GM12878 (cell line): ENCODE measurements around the gene PPARD. TPM values are rescaled to one million over a fixed set of nuclear protein-coding genes. Genes with fewer than 3 reads are reported as not detected.

Experiments used
- ATAC-seq: fragments of 200-7000 bp; cut with Tn5 transposase; 3 replicates; pipeline ENCODE4 v1.9.1; 2020; ENCODE audit warnings: mild to moderate bottlenecking, moderate library complexity
- BruUV-seq: library from RNA; stranded (reverse); fragments of 400-500 nt; replicated peaks from 2 replicates; lab custom pipeline; 2021; lab: Mats Ljungman, UMichigan
- CTCF ChIA-PET: fragments of 300-600 bp; sonication (Branson Sonifier 250); formaldehyde crosslinking; extraction: SDS; loops from one replicate; lab custom pipeline; 2021; ENCODE audit warnings: inconsistent platforms; lab: Yijun Ruan, JAX
- POLR2A ChIA-PET: fragments of 350-600 bp; formaldehyde crosslinking; extraction: SDS; loops from one replicate; lab custom pipeline; 2021; ENCODE audit warnings: inconsistent platforms; lab: Charles Lee
- RAD21 ChIA-PET: fragments of 300-600 bp; sonication (Branson Sonifier 250); formaldehyde crosslinking; loops from one replicate; lab custom pipeline; 2023; ENCODE audit warnings: antibody characterized with exemption; ENCODE audit not compliant: unreplicated experiment; lab: Charles Lee
- SMC1A ChIA-PET: fragments of 300-600 bp; sonication (Branson Sonifier 250); formaldehyde crosslinking; loops from one replicate; lab custom pipeline; 2023; ENCODE audit not compliant: unreplicated experiment, uncharacterized antibody; lab: Charles Lee
- DNase-seq: peaks from one replicate; pipeline ENCODE4 v3.0.0-alpha.2; 2011; ENCODE audit warnings: low read depth, low spot score
- FAIRE-seq: peaks from 3 replicates; lab custom pipeline; 2011; peaks lifted over from hg19 to GRCh38; lab: Jason Lieb, UNC
- H2AFZ ChIP-seq: 2 replicates; pipeline ENCODE4 v1.6.0; 2011; ENCODE audit warnings: low read depth, low read length, control low read depth; ENCODE audit not compliant: control insufficient read depth
- H3K27ac ChIP-seq: 2 replicates; pipeline ENCODE4 v1.5.1; 2011; ENCODE audit warnings: control low read depth; ENCODE audit not compliant: control insufficient read depth, insufficient read depth
- H3K27me3 ChIP-seq, 2 experiments: replicated peaks in 1 of 2; 2 replicates each; pipeline versions ENCODE4 v1.6.0 to v1.6.1; 2011; ENCODE audit warnings: low read length in 1 of 2; ENCODE audit not compliant: control insufficient read depth in 2 of 2, insufficient read depth in 2 of 2
- H3K36me3 ChIP-seq, 2 experiments: 2 replicates each; pipeline ENCODE4 v1.5.1; 2011; ENCODE audit warnings: low read length in 1 of 2; ENCODE audit not compliant: control insufficient read depth in 2 of 2, insufficient read depth in 2 of 2
- H3K4me1 ChIP-seq: 2 replicates; pipeline ENCODE4 v1.6.1; 2011; ENCODE audit warnings: mild to moderate bottlenecking, low read length, moderate library complexity, mixed read lengths; ENCODE audit not compliant: control insufficient read depth, insufficient read depth
- H3K4me2 ChIP-seq: 2 replicates; pipeline ENCODE4 v1.6.0; 2011; ENCODE audit warnings: control low read depth; ENCODE audit not compliant: control insufficient read depth, insufficient read depth
- H3K4me3 ChIP-seq: fragments of 200-600 bp; sonication (generic); 2 replicates; pipeline ENCODE4 v1.5.1; 2016
- H3K79me2 ChIP-seq: 2 replicates; pipeline ENCODE4 v1.6.0; 2011; ENCODE audit warnings: low read length; ENCODE audit not compliant: control insufficient read depth, insufficient read depth
- H3K9ac ChIP-seq: 2 replicates; pipeline ENCODE4 v1.8.0; 2011; ENCODE audit warnings: low read length, control low read depth, mixed read lengths; ENCODE audit not compliant: control insufficient read depth, insufficient read depth
- H3K9me3 ChIP-seq: replicated peaks from 3 replicates; pipeline ENCODE4 v1.5.1; 2011; ENCODE audit warnings: mild to moderate bottlenecking, low read length; ENCODE audit not compliant: control insufficient read depth, insufficient read depth
- H4K20me1 ChIP-seq: 2 replicates; pipeline ENCODE4 v1.6.0; 2011; ENCODE audit not compliant: control insufficient read depth, insufficient read depth
- CEBPB ChIP-seq, 2 experiments: fragments of 150-350 bp in 1 of 2; IDR thresholded peaks; 2 replicates each; pipeline ENCODE4 v1.6.1; 2012 to 2014; ENCODE audit warnings: low read depth in 2 of 2, low read length in 2 of 2, borderline replicate concordance in 1 of 2, inconsistent platforms in 1 of 2
- CEBPZ ChIP-seq: fragments of 150-350 bp; IDR thresholded peaks from 2 replicates; pipeline ENCODE4 v1.6.1; 2016; ENCODE audit warnings: low read depth, low read length
- ESRRA ChIP-seq: IDR thresholded peaks from 2 replicates; pipeline ENCODE4 v1.6.1; 2012; ENCODE audit warnings: mild to moderate bottlenecking, low read length, improper control_type of control experiment
- GATAD2B ChIP-seq: fragments of 450-650 bp; conservative IDR thresholded peaks from 2 replicates; pipeline ENCODE4 v1.6.1; 2017; ENCODE audit warnings: low read depth, mild to moderate bottlenecking, moderate library complexity
- KLF5 ChIP-seq: fragments of 450-650 bp; IDR thresholded peaks from 2 replicates; pipeline ENCODE4 v1.6.1; 2014; ENCODE audit warnings: mild to moderate bottlenecking; ENCODE audit not compliant: partially characterized antibody
- MLLT1 ChIP-seq: fragments of 450-650 bp; IDR thresholded peaks from 2 replicates; pipeline ENCODE4 v1.6.1; 2016; ENCODE audit warnings: mild to moderate bottlenecking
- PML ChIP-seq: IDR thresholded peaks from 2 replicates; pipeline ENCODE4 v1.6.1; 2012; ENCODE audit warnings: low read length, inconsistent platforms
- RBBP5 ChIP-seq: fragments of 200-600 bp; sonication (generic); conservative IDR thresholded peaks from 2 replicates; pipeline ENCODE4 v1.6.1; 2016
- RUNX3 ChIP-seq: IDR thresholded peaks from 2 replicates; pipeline ENCODE4 v1.6.1; 2012; ENCODE audit warnings: low read length, inconsistent platforms
- STAT1 ChIP-seq: fragments of 450-650 bp; conservative IDR thresholded peaks from 2 replicates; pipeline ENCODE4 v1.6.1; 2014; ENCODE audit warnings: antibody characterized with exemption, mild to moderate bottlenecking
- SUPT20H ChIP-seq: IDR thresholded peaks from 2 replicates; pipeline ENCODE4 v1.6.1; 2011; ENCODE audit warnings: low read depth, mild to moderate bottlenecking, low read length, moderate library complexity, borderline replicate concordance; ENCODE audit not compliant: control insufficient read depth
- ZSCAN29 ChIP-seq: fragments of 450-650 bp; IDR thresholded peaks from 2 replicates; pipeline ENCODE4 v1.6.1; 2017; ENCODE audit warnings: mild to moderate bottlenecking, moderate library complexity
- WGBS: methylation state at CpG from one replicate; pipeline ENCODE4 v1.1.6; 2016; ENCODE audit warnings: low lambda C conversion rate; ENCODE audit not compliant: insufficient replicate concordance, insufficient coverage; ENCODE audit errors: missing lambda C conversion rate; 5-methylcytosine and 5-hydroxymethylcytosine counted together
- in situ Hi-C: fragments of 300-500 bp; cut with MboI; formaldehyde crosslinking; loops from 9 replicates; pipeline ENCODE4 v1.14.3; 2018; ENCODE audit warnings: mixed read lengths
- intact Hi-C: fragments of 100-400 bp; cut with micrococcal nuclease; formaldehyde crosslinking; loops from one replicate; pipeline ENCODE4 v1.14.2; 2022; ENCODE audit not compliant: unreplicated experiment
- polyA plus RNA-seq, 11 experiments: library from polyadenylated mRNA; depleted of rRNA in 4 of 11; unstranded in 6 of 11; stranded (reverse) in 5 of 11; fragments of >200 nt; fragmentation: Nextera tagmentation in 4 of 11; fragmentation: Illumina TruSeq in 1 of 11; extraction: Ambion mirVana in 4 of 11; extraction: Trizol in 1 of 11; gene quantifications; 1 replicate in 1 of 11; 2 replicates in 10 of 11; pipeline versions ENCODE4 v1.2.1 to v1.2.3, GENCODE V29; 2011 to 2016; ENCODE audit warnings: inconsistent platforms in 2 of 11, missing spikeins in 2 of 11, low read depth in 1 of 11
- total RNA-seq, 4 experiments: library from RNA; depleted of rRNA in 3 of 4; stranded (reverse); fragments of >200 nt in 3 of 4; fragmentation: Illumina TruSeq in 1 of 4; extraction: Trizol in 1 of 4; gene quantifications; 2 replicates each; pipeline versions ENCODE4 v1.2.1 to v1.2.3, GENCODE V29; 2013 to 2021

The PPARD gene
- total and polyA plus RNA-seq, 10 of the 15 experiments (the other 5 are each of a cell fraction or from before 2014, with no cell fraction given): 0.05 to 12.6 (median 6.7) TPM

GRCh38 chr6:35442693-35443092 is 100.3 kb downstream of the PPARD start:
- in situ Hi-C loops: no loop called here
- no peak for DNase-seq
- no peaks in the 10 kb centered on the region for H3K36me3 ChIP-seq
- no peak for TF ChIP-seq GATAD2B
- no peak for TF ChIP-seq ESRRA
- no peak for TF ChIP-seq SUPT20H
- no peak for TF ChIP-seq KLF5
- TF ChIP-seq STAT1: no peak
- TF ChIP-seq CEBPB (IDR thresholded peaks at IDR 0.05; ENCODE audit: borderline replicate concordance in 1 of 2, low read depth in 2 of 2, low read length in 2 of 2): no peak
- no peak for TF ChIP-seq MLLT1
- no peak for TF ChIP-seq RUNX3
- TF ChIP-seq CEBPZ: no peak
- no peak for TF ChIP-seq ZSCAN29
- TF ChIP-seq PML: no peak
- TF ChIP-seq RBBP5: no peak
- H3K4me1 ChIP-seq: no peaks in the 10 kb centered on the region
- no peak overlapping the region for H2AFZ ChIP-seq
- RAD21 ChIA-PET: no interaction called here
- H3K9me3 ChIP-seq: no peaks in the 10 kb centered on the region
- intact Hi-C loops: no loop called here
- ATAC-seq: no peak
- BruUV-seq: no TSS peak
- no peaks in the 10 kb centered on the region for H3K27me3 ChIP-seq
- H3K79me2 ChIP-seq: no peaks in the 10 kb centered on the region
- SMC1A ChIA-PET: interaction anchor here (1.4 to 1.7 kb wide), 2 partner anchors 99 to 105 kb away, joined by 3 to 4 read pairs; no protein-coding TSS in a partner anchor
- no peak for FAIRE-seq
- POLR2A ChIA-PET: no interaction called here
- H4K20me1 ChIP-seq: no peaks in the 10 kb centered on the region
- CTCF ChIA-PET: no interaction called here
- no peak overlapping the region for H3K9ac ChIP-seq
- no peak overlapping the region for H3K27ac ChIP-seq
- 92% methylated on average over 5 of the region's 5 CpGs for WGBS
- H3K4me3 ChIP-seq: no peak overlapping the region
- H3K4me2 ChIP-seq: no peak overlapping the region
